ENCODE results near the gene ENGASE. TPM values are rescaled to one million over a fixed set of nuclear protein-coding genes. Genes with fewer than 3 reads are reported as not detected.
A peak's percentile ranks its signal among the peaks of the same experiment; 100 is the strongest.

ENGASE gene
- total and polyA plus RNA-seq, 2 donors (not counting 1 experiment from before 2014, with no cell fraction given): 3.6 to 14.9 TPM

DNA sequence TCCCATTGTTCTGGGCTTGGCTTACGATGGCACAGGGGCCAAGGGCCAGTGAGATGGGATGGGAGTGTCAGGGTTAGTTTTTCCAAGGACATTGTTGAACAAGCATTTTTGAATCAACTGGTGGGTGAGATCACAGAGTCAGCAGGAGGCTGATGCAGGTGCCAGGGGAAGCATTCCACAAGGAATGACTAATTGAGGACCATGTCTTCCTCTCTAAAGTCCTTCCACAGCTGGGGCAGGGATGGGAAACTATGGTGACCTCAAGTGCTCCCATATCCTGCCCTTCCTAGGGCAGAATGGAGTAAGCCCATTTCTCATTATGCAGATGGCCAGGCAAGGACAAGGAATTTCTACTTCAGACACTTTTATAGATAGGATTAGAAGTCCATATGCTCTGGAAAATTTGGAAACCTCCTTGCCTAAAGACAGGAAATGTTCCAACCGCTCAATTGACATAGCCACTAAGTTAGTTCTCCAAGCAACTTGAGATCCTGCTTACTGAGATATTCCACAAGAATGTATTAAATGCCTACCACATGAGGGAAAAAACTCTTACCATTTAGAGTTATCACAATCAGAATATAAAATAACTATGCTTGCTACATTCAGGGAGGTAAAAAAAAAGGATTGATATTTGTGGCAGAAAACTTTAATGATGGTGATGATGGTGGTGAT is 21.2 kb upstream of the ENGASE start:
- H3K4me1 ChIP-seq (ENCODE audit: control insufficient read depth, extremely low read depth, insufficient read depth, low read length): no peaks in the 10 kb centered on the region
- no peaks in the 10 kb centered on the region for H3K79me2 ChIP-seq (ENCODE audit: control insufficient read depth, insufficient read depth, low read length)
- no peak overlapping the region for H3K27ac ChIP-seq (ENCODE audit: insufficient read depth, low read length)
- no peak overlapping the region for H2AFZ ChIP-seq (ENCODE audit: low read length)
- H3K36me3 ChIP-seq (ENCODE audit: control insufficient read depth, insufficient read depth, low read length): no peaks in the 10 kb centered on the region
- no peaks in the 10 kb centered on the region for H3K9me3 ChIP-seq (ENCODE audit: control insufficient read depth, insufficient read depth, low read depth, low read length)
- no peaks in the 10 kb centered on the region for H3K27me3 ChIP-seq (ENCODE audit: control insufficient read depth, insufficient read depth, low read length)
- TF ChIP-seq EZH2 (IDR thresholded peaks at IDR 0.05; ENCODE audit: low read length, missing control alignments): no peak
- TF ChIP-seq, protein P1, sequence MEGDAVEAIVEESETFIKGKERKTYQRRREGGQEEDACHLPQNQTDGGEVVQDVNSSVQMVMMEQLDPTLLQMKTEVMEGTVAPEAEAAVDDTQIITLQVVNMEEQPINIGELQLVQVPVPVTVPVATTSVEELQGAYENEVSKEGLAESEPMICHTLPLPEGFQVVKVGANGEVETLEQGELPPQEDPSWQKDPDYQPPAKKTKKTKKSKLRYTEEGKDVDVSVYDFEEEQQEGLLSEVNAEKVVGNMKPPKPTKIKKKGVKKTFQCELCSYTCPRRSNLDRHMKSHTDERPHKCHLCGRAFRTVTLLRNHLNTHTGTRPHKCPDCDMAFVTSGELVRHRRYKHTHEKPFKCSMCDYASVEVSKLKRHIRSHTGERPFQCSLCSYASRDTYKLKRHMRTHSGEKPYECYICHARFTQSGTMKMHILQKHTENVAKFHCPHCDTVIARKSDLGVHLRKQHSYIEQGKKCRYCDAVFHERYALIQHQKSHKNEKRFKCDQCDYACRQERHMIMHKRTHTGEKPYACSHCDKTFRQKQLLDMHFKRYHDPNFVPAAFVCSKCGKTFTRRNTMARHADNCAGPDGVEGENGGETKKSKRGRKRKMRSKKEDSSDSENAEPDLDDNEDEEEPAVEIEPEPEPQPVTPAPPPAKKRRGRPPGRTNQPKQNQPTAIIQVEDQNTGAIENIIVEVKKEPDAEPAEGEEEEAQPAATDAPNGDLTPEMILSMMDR (conservative IDR thresholded peaks at IDR 0.05 in 1 of 2, IDR thresholded peaks at IDR 0.05 in 1 of 2; ENCODE audit: low read depth in 1 of 2, low read length in 2 of 2): no peak
- H3K4me3 ChIP-seq (replicated peaks in 1 of 4; ENCODE audit: control extremely low read depth in 1 of 4, insufficient read depth in 1 of 4, low read depth in 3 of 4, low read length in 4 of 4): no peak overlapping the region
- no peak overlapping the region for H3K4me2 ChIP-seq (ENCODE audit: extremely low read depth, insufficient read depth, low read length)
- H4K20me1 ChIP-seq (ENCODE audit: control insufficient read depth, extremely low read depth, insufficient read depth, low read length): no peaks in the 10 kb centered on the region
- no peak overlapping the region for H3K9ac ChIP-seq (ENCODE audit: insufficient read depth, low read length)
- DNase-seq (ENCODE audit: low read depth in 2 of 2): peak in 1 of 2 donors; percentile 54

DNA sequence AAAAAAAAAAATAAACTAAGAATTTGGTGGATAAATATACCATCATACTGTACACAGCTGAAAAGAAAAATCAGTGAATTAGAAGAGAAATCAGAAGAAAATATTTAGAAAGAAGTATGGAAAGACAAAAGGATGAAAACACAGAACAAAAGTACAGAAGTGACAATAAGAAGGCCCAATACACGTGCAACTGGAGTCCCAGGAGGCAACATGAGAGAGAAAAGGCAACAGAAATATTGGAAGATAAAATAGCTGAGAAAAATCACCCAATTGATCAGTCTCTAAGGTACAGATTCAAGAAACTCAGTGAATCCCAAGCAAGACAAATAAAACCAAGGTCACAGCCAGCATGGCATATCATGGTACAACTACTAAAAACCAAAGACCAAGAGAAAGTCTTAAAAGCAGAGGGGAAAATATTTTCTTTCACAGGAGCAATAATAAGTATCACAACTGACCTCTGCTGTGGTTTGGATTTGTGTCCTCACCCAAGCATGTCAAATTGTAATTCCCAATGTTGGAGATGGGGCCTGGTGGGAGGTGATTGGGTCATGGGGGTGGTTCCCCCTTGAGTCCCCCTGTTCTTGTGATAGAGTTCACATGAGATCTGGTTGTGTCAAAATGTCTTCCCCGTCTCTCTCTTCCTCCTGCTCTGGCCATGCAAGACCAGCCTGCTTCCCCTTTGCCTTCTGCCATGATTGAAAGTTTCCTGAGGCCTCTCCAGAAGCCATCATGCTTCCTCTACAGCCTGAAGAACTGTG is 20.2 kb upstream of the ENGASE start:
- H3K27ac ChIP-seq (ENCODE audit: insufficient read depth, low read length): no peak overlapping the region
- H3K4me1 ChIP-seq (ENCODE audit: control insufficient read depth, extremely low read depth, insufficient read depth, low read length): no peaks in the 10 kb centered on the region
- H2AFZ ChIP-seq (ENCODE audit: low read length): no peak overlapping the region
- no peaks in the 10 kb centered on the region for H3K27me3 ChIP-seq (ENCODE audit: control insufficient read depth, insufficient read depth, low read length)
- H3K9me3 ChIP-seq (ENCODE audit: control insufficient read depth, insufficient read depth, low read depth, low read length): no peaks in the 10 kb centered on the region
- peak in 1 of 2 donors; percentile 25 for DNase-seq (ENCODE audit: low read depth in 2 of 2)
- no peaks in the 10 kb centered on the region for H4K20me1 ChIP-seq (ENCODE audit: control insufficient read depth, extremely low read depth, insufficient read depth, low read length)
- H3K79me2 ChIP-seq (ENCODE audit: control insufficient read depth, insufficient read depth, low read length): no peaks in the 10 kb centered on the region
- H3K4me2 ChIP-seq (ENCODE audit: extremely low read depth, insufficient read depth, low read length): no peak overlapping the region
- H3K9ac ChIP-seq (ENCODE audit: insufficient read depth, low read length): no peak overlapping the region
- TF ChIP-seq, protein P1 (conservative IDR thresholded peaks at IDR 0.05 in 1 of 2, IDR thresholded peaks at IDR 0.05 in 1 of 2; ENCODE audit: low read depth in 1 of 2, low read length in 2 of 2): no peak
- TF ChIP-seq EZH2 (IDR thresholded peaks at IDR 0.05; ENCODE audit: low read length, missing control alignments): no peak
- H3K4me3 ChIP-seq (replicated peaks in 1 of 4; ENCODE audit: control extremely low read depth in 1 of 4, insufficient read depth in 1 of 4, low read depth in 3 of 4, low read length in 4 of 4): no peak overlapping the region
- H3K36me3 ChIP-seq (ENCODE audit: control insufficient read depth, insufficient read depth, low read length): no peaks in the 10 kb centered on the region

DNA sequence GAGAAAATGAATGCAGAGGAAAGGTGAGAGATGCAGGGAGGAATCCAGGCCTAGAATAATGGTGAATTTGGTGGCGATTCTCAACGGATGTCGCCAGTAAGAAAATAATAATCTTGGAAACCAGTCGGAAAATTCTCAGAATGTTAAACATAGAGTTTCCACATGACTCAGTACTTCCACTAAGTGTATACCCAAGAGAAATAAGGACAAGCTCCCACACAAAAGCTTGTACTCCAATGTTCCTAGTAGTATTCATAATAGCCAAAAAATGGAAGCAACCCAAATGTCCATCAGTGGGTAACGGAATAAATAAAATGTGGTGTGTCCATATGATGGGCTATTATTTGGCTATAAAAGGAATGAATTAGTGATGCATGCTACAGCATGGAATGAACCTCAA is 19.4 kb upstream of the ENGASE start:
- no peak overlapping the region for H3K4me2 ChIP-seq (ENCODE audit: extremely low read depth, insufficient read depth, low read length)
- DNase-seq (ENCODE audit: low read depth in 2 of 2): no peak
- no peaks in the 10 kb centered on the region for H4K20me1 ChIP-seq (ENCODE audit: control insufficient read depth, extremely low read depth, insufficient read depth, low read length)
- no peaks in the 10 kb centered on the region for H3K27me3 ChIP-seq (ENCODE audit: control insufficient read depth, insufficient read depth, low read length)
- no peak overlapping the region for H3K4me3 ChIP-seq (replicated peaks in 1 of 4; ENCODE audit: control extremely low read depth in 1 of 4, insufficient read depth in 1 of 4, low read depth in 3 of 4, low read length in 4 of 4)
- no peaks in the 10 kb centered on the region for H3K36me3 ChIP-seq (ENCODE audit: control insufficient read depth, insufficient read depth, low read length)
- no peak overlapping the region for H3K27ac ChIP-seq (ENCODE audit: insufficient read depth, low read length)
- H3K4me1 ChIP-seq (ENCODE audit: control insufficient read depth, extremely low read depth, insufficient read depth, low read length): no peaks in the 10 kb centered on the region
- H3K9ac ChIP-seq (ENCODE audit: insufficient read depth, low read length): no peak overlapping the region
- H3K9me3 ChIP-seq (ENCODE audit: control insufficient read depth, insufficient read depth, low read depth, low read length): no peaks in the 10 kb centered on the region
- H3K79me2 ChIP-seq (ENCODE audit: control insufficient read depth, insufficient read depth, low read length): no peaks in the 10 kb centered on the region
- TF ChIP-seq EZH2 (IDR thresholded peaks at IDR 0.05; ENCODE audit: low read length, missing control alignments): no peak
- TF ChIP-seq, protein P1 (conservative IDR thresholded peaks at IDR 0.05 in 1 of 2, IDR thresholded peaks at IDR 0.05 in 1 of 2; ENCODE audit: low read depth in 1 of 2, low read length in 2 of 2): no peak
- H2AFZ ChIP-seq (ENCODE audit: low read length): no peak overlapping the region
